DOHH2 (cell line): Measurements from ENCODE around the gene NPLOC4.

Experiments used
- H3F3A ChIP-seq: fragments of 200-600 bp; sonication (generic), shearing (Covaris generic); 2 replicates; pipeline ENCODE4 v1.6.0; 2016; ENCODE audit warnings: antibody characterized with exemption, mild to moderate bottlenecking; ENCODE audit not compliant: control insufficient read depth, insufficient read depth
- H3K27ac ChIP-seq: fragments of 200-600 bp; sonication (generic); 2 replicates; pipeline ENCODE4 v1.5.1; 2014; ENCODE audit warnings: low read depth, mild to moderate bottlenecking, low read length, moderate library complexity
- H3K27me3 ChIP-seq: fragments of 200-600 bp; sonication (generic); 2 replicates; pipeline ENCODE4 v1.6.1; 2014; ENCODE audit warnings: mild to moderate bottlenecking, low read length, mixed read lengths; ENCODE audit not compliant: control insufficient read depth
- H3K36me3 ChIP-seq: fragments of 200-600 bp; sonication (generic); 2 replicates; pipeline ENCODE4 v1.6.1; 2014; ENCODE audit warnings: mild to moderate bottlenecking, low read length, moderate library complexity, mixed read lengths; ENCODE audit not compliant: control insufficient read depth
- H3K4me1 ChIP-seq: fragments of 200-600 bp; sonication (generic); 2 replicates; pipeline ENCODE4 v1.6.1; 2014; ENCODE audit warnings: mild to moderate bottlenecking, low read length, mixed read lengths; ENCODE audit not compliant: control insufficient read depth
- H3K4me2 ChIP-seq: fragments of 200-600 bp; sonication (generic); 2 replicates; pipeline ENCODE4 v1.6.0; 2014; ENCODE audit warnings: mild to moderate bottlenecking, low read length, moderate library complexity
- H3K4me3 ChIP-seq: fragments of 200-600 bp; sonication (generic); 2 replicates; pipeline ENCODE4 v1.5.1; 2014; ENCODE audit warnings: mild to moderate bottlenecking, low read length, mixed read lengths
- H3K79me2 ChIP-seq: fragments of 200-600 bp; sonication (generic); 2 replicates; pipeline ENCODE4 v1.6.1; 2014; ENCODE audit warnings: mild to moderate bottlenecking, low read length, mixed read lengths; ENCODE audit not compliant: control insufficient read depth
- H3K9me2 ChIP-seq: fragments of 200-600 bp; sonication (generic); replicated peaks from 2 replicates; pipeline ENCODE4 v1.6.1; 2014; ENCODE audit warnings: mild to moderate bottlenecking, low read length, mixed read lengths; ENCODE audit not compliant: control insufficient read depth
- H3K9me3 ChIP-seq: fragments of 200-600 bp; sonication (generic); 2 replicates; pipeline ENCODE4 v1.6.1; 2014; ENCODE audit warnings: antibody characterized with exemption, low read length, mixed read lengths; ENCODE audit not compliant: control insufficient read depth, insufficient read depth
- H4K20me1 ChIP-seq: fragments of 200-600 bp; sonication (generic); 2 replicates; pipeline ENCODE4 v1.6.0; 2014; ENCODE audit warnings: low read depth, mild to moderate bottlenecking, antibody characterized with exemption, low read length, moderate library complexity; ENCODE audit not compliant: control insufficient read depth, insufficient read depth
- CTCF ChIP-seq: fragments of 200-600 bp; sonication (generic); IDR thresholded peaks from one replicate; pipeline ENCODE4 v1.5.1; 2014; ENCODE audit warnings: antibody characterized with exemption, mild to moderate bottlenecking, low read depth, low read length; ENCODE audit not compliant: poor library complexity, severe bottlenecking
- EZH2phosphoT487 ChIP-seq: fragments of 200-600 bp; sonication (generic); IDR thresholded peaks from 2 replicates; pipeline ENCODE4 v1.6.1; 2017; ENCODE audit warnings: borderline replicate concordance, mild to moderate bottlenecking, antibody characterized with exemption, low read length, moderate library complexity, mixed read lengths

Gene NPLOC4

GRCh38 chr17:81608082-81608481 lies 28.8 kb downstream of the NPLOC4 start:
- Histone ChIP-seq H3K36me3 (peaks cover 61% of the 10 kb centered on the region), H3K27ac (no peak overlapping the region), H3K9me2 (no peaks in the 10 kb centered on the region), H3K27me3 (no peaks in the 10 kb centered on the region), H3K79me2 (peaks cover 22% of the 10 kb centered on the region), H3F3A (peaks cover 9% of the 10 kb centered on the region), H3K9me3 (no peaks in the 10 kb centered on the region), H4K20me1 (peaks cover 4% of the 10 kb centered on the region; the same call in 1 of the 2 replicates), H3K4me1 (no peaks in the 10 kb centered on the region), H3K4me2 (no peak overlapping the region), H3K4me3 (no peak overlapping the region)
- TF ChIP-seq CTCF, result no peak

GRCh38 chr17:81607431-81607830 lies 29.5 kb downstream of the NPLOC4 start:
- H3K79me2 ChIP-seq, result peaks cover 18% of the 10 kb centered on the region
- peaks cover 9% of the 10 kb centered on the region for H3F3A ChIP-seq
- no peak overlapping the region for H3K4me2 ChIP-seq
- H3K4me1 ChIP-seq, result no peaks in the 10 kb centered on the region
- peaks cover 4% of the 10 kb centered on the region; the same call in 1 of the 2 replicates for H4K20me1 ChIP-seq
- H3K36me3 ChIP-seq, result peaks cover 57% of the 10 kb centered on the region
- no peak overlapping the region for H3K27ac ChIP-seq
- no peaks in the 10 kb centered on the region for H3K27me3 ChIP-seq
- H3K9me2 ChIP-seq, result no peaks in the 10 kb centered on the region
- no peak overlapping the region for H3K4me3 ChIP-seq
- no peaks in the 10 kb centered on the region for H3K9me3 ChIP-seq
- TF ChIP-seq CTCF (no peak), EZH2phosphoT487 (no peak)

GRCh38 chr17:81603846-81604610 lies 32.9 kb downstream of the NPLOC4 start:
- Histone ChIP-seq H3K9me2 (no peaks in the 10 kb centered on the region), H3K4me1 (peaks cover 19% of the 10 kb centered on the region), H3K9me3 (no peaks in the 10 kb centered on the region), H3K36me3 (peaks cover 70% of the 10 kb centered on the region), H4K20me1 (peaks cover 12% of the 10 kb centered on the region; the same call in 1 of the 2 replicates), H3K4me2 (no peak overlapping the region), H3K79me2 (peaks cover 27% of the 10 kb centered on the region), H3K27ac (no peak overlapping the region), H3F3A (peaks cover 21% of the 10 kb centered on the region), H3K27me3 (no peaks in the 10 kb centered on the region), H3K4me3 (no peak overlapping the region)
- TF ChIP-seq EZH2phosphoT487 (no peak), CTCF (no peak)
